ENCODE results near the gene DGKQ. TPM values are rescaled to one million over a fixed set of nuclear protein-coding genes. Genes with fewer than 3 reads are reported as not detected.
"Not testable (repeated sequence)": the region's sequence is repeated elsewhere in the genome, so short reads cannot be mapped to it uniquely, and the experiment has no call there.

The DGKQ gene
- total RNA-seq, 1 experiment from 2014 or later = 4.2 TPM

DNA sequence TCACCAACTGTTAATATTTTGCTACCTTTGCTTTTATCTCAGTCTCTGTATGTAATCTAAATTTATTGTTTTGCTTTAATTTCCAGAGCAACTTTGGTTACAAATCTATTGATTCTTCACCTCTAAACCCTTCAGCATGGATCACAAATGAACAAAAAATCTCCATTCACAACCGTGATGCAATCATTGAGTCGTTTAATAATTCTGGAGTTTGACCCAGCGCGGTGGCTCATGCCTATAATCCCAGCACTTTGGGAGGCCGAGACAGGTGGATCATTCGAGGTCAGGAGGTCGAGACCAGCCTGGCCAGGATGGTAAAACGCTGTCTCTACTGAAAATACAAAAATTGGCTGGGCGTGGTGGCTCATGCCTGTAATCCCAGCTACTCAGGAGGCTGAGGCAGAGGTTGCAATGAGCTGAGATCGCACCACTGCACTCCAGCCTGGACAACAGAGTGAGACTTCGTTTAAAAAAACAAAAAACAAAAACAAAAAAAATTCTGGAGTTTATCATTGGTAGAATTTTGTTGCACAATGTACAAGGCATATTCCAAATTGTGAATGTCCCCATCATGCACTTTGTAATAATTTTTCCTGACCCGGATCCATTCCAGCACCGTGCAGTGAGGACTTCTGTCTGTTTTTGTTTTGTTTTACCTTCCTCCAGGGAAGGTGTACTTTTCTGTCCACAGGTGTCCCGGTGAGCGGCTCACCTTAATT lies 11.1 kb upstream of the DGKQ start:
- no peak for DNase-seq (ENCODE audit: low read depth in 1 of 2, low spot score in 2 of 2)
- Histone ChIP-seq H3K27ac (no peak overlapping the region), H3K9me3 (replicated peaks) (no peaks in the 10 kb centered on the region), H3K4me1 (replicated peaks) (no peaks in the 10 kb centered on the region), H3K36me3 (no peaks in the 10 kb centered on the region), H3K27me3 (replicated peaks) (no peaks in the 10 kb centered on the region), H3K4me3 (no peak overlapping the region)

- Histone ChIP-seq H3K36me3 (no peaks in the 10 kb centered on the region), H3K4me3 (no peak overlapping the region), H3K27ac (no peak overlapping the region), H3K27me3 (replicated peaks) (no peaks in the 10 kb centered on the region), H3K4me1 (replicated peaks) (no peaks in the 10 kb centered on the region), H3K9me3 (replicated peaks) (no peaks in the 10 kb centered on the region)
- DNase-seq (ENCODE audit: low read depth in 1 of 2, low spot score in 2 of 2) = no peak
Observed at GRCh38 chr4:982814-983213, 9.4 kb upstream of the DGKQ start.

DNA sequence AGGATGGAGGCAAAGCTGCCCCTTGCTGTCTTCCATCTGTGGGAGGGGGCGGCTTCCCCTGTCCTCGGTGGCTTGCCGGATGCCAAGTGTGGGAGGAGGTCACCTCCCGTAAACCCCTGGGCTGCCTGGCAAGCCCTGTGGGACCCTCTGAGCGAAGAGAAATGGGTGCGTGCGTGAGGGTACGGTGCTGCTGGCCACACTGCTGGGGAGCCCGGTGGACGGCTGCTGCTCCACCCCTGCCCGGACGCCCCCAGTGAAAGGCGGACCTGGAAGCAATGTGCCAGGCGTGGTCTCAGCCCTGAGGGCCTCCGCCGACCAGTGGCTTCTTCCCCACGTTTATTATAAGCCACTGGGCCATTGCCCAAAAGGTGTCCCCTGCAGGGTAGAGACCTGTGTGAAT lies 8.9 kb upstream of the DGKQ start:
- DNase-seq (ENCODE audit: low read depth in 1 of 2, low spot score in 2 of 2) = no peak
- Histone ChIP-seq H3K4me3 (no peak overlapping the region), H3K27ac (no peak overlapping the region), H3K4me1 (replicated peaks) (no peaks in the 10 kb centered on the region), H3K27me3 (replicated peaks) (no peaks in the 10 kb centered on the region), H3K9me3 (replicated peaks) (no peaks in the 10 kb centered on the region), H3K36me3 (no peaks in the 10 kb centered on the region)

- no peak overlapping the region for H3K27ac ChIP-seq
- no peaks in the 10 kb centered on the region for H3K9me3 ChIP-seq (replicated peaks)
- no peaks in the 10 kb centered on the region for H3K27me3 ChIP-seq (replicated peaks)
- H3K4me1 ChIP-seq (replicated peaks) = no peaks in the 10 kb centered on the region
- DNase-seq (ENCODE audit: low read depth in 1 of 2, low spot score in 2 of 2) = no peak
- no peak overlapping the region for H3K4me3 ChIP-seq
- no peaks in the 10 kb centered on the region for H3K36me3 ChIP-seq
Observed at GRCh38 chr4:978957-979701, 5.8 kb upstream of the DGKQ start.

- H3K4me1 ChIP-seq (replicated peaks) = peaks cover 11% of the 10 kb centered on the region
- not testable (repeated sequence) for H3K4me3 ChIP-seq; H3K36me3 ChIP-seq; H3K27ac ChIP-seq; H3K27me3 ChIP-seq (replicated peaks); DNase-seq (ENCODE audit: low read depth in 1 of 2, low spot score in 2 of 2); H3K9me3 ChIP-seq (replicated peaks)
Observed at GRCh38 chr4:976016-976415, 2.6 kb upstream of the DGKQ start.

- H3K36me3 ChIP-seq = no peaks in the 10 kb centered on the region
- no peak for DNase-seq (ENCODE audit: low read depth in 1 of 2, low spot score in 2 of 2)
- H3K4me1 ChIP-seq (replicated peaks) = peaks cover 11% of the 10 kb centered on the region
- no peak overlapping the region for H3K27ac ChIP-seq
- no peak overlapping the region for H3K4me3 ChIP-seq
- no peaks in the 10 kb centered on the region for H3K9me3 ChIP-seq (replicated peaks)
- no peaks in the 10 kb centered on the region for H3K27me3 ChIP-seq (replicated peaks)
Observed at GRCh38 chr4:974668-975067, 1.3 kb upstream of the DGKQ start.

DNA sequence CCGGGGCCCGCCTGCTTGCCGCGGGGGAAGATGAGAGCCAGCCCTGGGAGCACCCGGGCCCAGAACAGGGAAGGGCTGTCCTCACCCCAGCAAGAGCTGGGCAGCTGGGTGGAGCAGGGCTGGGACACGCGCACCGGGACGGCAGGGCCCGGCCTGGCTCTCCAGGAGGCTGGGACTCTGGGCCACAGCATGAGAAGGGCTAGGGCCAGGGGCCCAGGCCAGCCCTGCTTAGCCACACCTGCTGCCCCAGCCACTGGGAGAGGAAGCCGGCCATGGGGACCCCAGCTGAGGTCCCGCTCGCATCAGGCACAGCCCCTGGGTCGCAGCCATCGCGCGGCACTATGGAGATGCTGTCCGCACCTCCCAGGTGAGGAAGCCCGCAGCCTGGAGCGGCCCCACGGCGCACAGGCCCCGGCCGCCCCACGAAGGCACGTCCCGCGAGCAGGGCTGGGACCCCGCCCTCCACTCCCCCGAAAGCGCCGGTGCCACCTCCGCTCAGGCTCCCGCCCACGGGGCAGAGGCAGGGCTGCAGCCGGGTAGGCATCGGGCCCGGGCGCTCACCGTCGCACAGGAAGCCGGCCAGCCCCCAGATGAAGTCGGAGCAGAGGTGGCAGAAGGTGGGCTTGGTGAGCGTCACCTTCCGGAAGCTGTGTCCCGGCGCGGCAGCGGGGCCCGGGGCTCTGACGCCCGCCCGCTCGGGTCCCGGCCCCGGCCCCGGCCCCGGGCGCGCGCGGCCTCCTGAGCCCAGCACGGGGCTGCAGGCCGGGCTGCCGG lies 531 bp downstream of the DGKQ start:
- Histone ChIP-seq H3K27me3 (replicated peaks) (no peaks in the 10 kb centered on the region), H3K36me3 (no peaks in the 10 kb centered on the region), H3K27ac (no peak overlapping the region), H3K9me3 (replicated peaks) (no peaks in the 10 kb centered on the region), H3K4me3 (peak overlapping the region; percentile 60), H3K4me1 (replicated peaks) (peaks cover 11% of the 10 kb centered on the region)
- peak in 1 of 2 experiments; percentile 14 for DNase-seq (ENCODE audit: low read depth in 1 of 2, low spot score in 2 of 2)

GRCh38 chr4:971666-972500 lies 1.5 kb downstream of the DGKQ start:
- H3K27ac ChIP-seq = no peak overlapping the region
- no peak for DNase-seq (ENCODE audit: low read depth in 1 of 2, low spot score in 2 of 2)
- H3K36me3 ChIP-seq = no peaks in the 10 kb centered on the region
- H3K27me3 ChIP-seq (replicated peaks) = no peaks in the 10 kb centered on the region
- H3K4me3 ChIP-seq = peak overlapping the region; percentile 60; the same call in 1 of the 2 replicates
- no peaks in the 10 kb centered on the region for H3K9me3 ChIP-seq (replicated peaks)
- peaks cover 11% of the 10 kb centered on the region for H3K4me1 ChIP-seq (replicated peaks)

- H3K27me3 ChIP-seq (replicated peaks) = no peaks in the 10 kb centered on the region
- no peaks in the 10 kb centered on the region for H3K36me3 ChIP-seq
- no peak for DNase-seq (ENCODE audit: low read depth in 1 of 2, low spot score in 2 of 2)
- H3K27ac ChIP-seq = no peak overlapping the region
- no peaks in the 10 kb centered on the region for H3K9me3 ChIP-seq (replicated peaks)
- H3K4me1 ChIP-seq (replicated peaks) = peaks cover 11% of the 10 kb centered on the region
- H3K4me3 ChIP-seq = no peak overlapping the region
Observed at GRCh38 chr4:970854-971520, 2.4 kb downstream of the DGKQ start.

- Histone ChIP-seq H3K27me3 (replicated peaks) (no peaks in the 10 kb centered on the region), H3K27ac (no peak overlapping the region), H3K4me3 (no peak overlapping the region), H3K4me1 (replicated peaks) (peaks cover 11% of the 10 kb centered on the region), H3K9me3 (replicated peaks) (no peaks in the 10 kb centered on the region), H3K36me3 (no peaks in the 10 kb centered on the region)
- DNase-seq (ENCODE audit: low read depth in 1 of 2, low spot score in 2 of 2) = no peak
Observed at GRCh38 chr4:970046-970745, 3.2 kb downstream of the DGKQ start.

GRCh38 chr4:968621-969394 lies 4.6 kb downstream of the DGKQ start:
- no peak overlapping the region for H3K27ac ChIP-seq
- H3K27me3 ChIP-seq (replicated peaks) = no peaks in the 10 kb centered on the region
- no peaks in the 10 kb centered on the region for H3K9me3 ChIP-seq (replicated peaks)
- H3K4me1 ChIP-seq (replicated peaks) = peaks cover 10% of the 10 kb centered on the region
- H3K36me3 ChIP-seq = no peaks in the 10 kb centered on the region
- no peak overlapping the region for H3K4me3 ChIP-seq
- DNase-seq (ENCODE audit: low read depth in 1 of 2, low spot score in 2 of 2) = no peak

GRCh38 chr4:968221-968620 lies 5.1 kb downstream of the DGKQ start:
- Histone ChIP-seq H3K4me1 (replicated peaks) (peaks cover 8% of the 10 kb centered on the region), H3K9me3 (replicated peaks) (no peaks in the 10 kb centered on the region), H3K4me3 (no peak overlapping the region), H3K36me3 (peaks cover 3% of the 10 kb centered on the region; the same call in 1 of the 2 replicates), H3K27me3 (replicated peaks) (no peaks in the 10 kb centered on the region), H3K27ac (no peak overlapping the region)
- DNase-seq (ENCODE audit: low read depth in 1 of 2, low spot score in 2 of 2) = no peak

All from SJSA1 (cell line).